Mucosa of gallbladder (tissue), 1 donor: ENCODE data around the gene ADCY3. TPM values are rescaled to one million over a fixed set of nuclear protein-coding genes. Genes with fewer than 3 reads are reported as not detected.
"Not testable (repeated sequence)": the region's sequence is repeated elsewhere in the genome, so short reads cannot be mapped to it uniquely, and the experiment has no call there.

ENCODE experiments used
- DNase-seq: peaks from one replicate; pipeline ENCODE4 v3.0.0-alpha.2; 2020; ENCODE audit warnings: low spot score
- total RNA-seq: library from RNA; stranded (reverse); gene quantifications from one replicate; pipeline ENCODE4 v1.2.1, GENCODE V29; 2021
- donor health status: DM: no; HTN: no; CAD: no.

Gene ADCY3
- total RNA-seq, 1 donor from 2014 or later, result 30.1 TPM

GRCh38 chr2:24815171-24815570 is 104.9 kb downstream of the ADCY3 start:
- no peak for DNase-seq

DNA sequence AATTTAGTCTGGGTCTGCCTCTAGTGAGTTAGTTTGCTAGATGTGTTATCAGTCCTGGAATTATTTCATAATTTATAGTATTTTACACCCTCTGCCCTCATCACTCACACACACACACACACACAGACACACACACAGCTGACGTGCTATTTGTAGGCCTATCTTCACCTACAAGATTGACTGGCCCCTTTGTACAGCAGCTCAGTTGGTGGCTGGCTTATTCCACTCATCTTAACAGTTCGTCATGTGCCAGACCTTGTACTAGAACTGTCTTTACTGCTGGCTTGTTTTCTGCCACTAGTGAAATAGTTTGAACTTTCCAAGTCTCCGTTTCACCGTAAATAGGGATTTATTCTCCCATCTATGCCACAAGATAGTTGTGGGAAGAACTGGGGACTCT is 105.5 kb downstream of the ADCY3 start:
- DNase-seq, result no peak

DNA sequence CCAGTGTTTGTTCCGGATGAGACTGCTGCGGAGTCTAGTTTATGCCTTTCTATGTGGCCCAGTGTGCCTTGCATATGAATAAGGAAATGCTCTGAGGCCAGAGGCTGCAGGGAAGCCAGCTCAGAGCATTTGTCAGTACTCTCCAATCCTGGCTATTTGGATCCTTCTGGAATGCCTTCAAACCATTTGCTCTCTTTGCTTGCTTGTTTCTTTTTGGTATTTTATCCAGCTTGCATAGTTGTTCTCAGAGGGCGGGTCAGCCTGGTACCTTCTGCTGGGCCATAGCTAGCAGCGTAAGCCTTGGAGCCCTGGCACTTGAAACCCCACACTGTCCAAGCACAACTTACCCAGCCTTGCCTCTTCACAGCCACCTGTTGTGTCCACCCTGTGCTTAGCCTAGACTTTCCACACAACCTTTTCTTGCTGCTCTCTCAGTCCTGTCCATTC is 106.3 kb downstream of the ADCY3 start:
- DNase-seq, result no peak

DNA sequence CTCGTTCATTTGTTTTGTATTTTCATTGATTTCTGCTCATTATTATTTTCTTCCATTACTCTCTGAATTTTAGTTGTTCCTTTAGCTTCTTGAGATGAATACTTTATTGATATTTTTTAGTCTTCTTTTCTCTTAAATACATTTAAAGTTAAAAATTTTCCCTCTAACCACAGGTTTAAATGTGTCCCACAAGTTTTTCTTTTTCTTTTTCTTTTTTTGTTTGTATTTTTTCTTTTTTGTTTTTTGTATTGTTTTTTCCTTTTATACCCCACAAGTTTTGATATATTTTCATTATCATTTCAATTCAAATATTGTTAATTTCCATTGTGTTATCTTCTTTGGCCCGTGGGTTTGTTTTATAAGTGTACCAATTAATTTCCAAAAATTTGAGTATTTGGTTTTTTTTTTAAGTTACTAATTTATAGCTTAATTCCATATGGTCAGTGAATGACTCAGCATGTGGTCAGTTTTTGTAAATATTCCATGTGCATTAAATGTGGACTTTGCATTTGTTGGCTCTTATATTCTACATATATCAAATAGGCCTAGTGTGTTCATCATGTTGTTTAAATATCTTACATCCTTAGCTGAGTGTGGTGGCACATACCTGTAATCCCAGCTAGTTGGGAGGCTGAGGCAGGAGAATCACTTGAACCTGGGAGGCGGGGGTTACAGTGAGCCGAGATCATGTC is 110.6 kb downstream of the ADCY3 start:
- DNase-seq, result no peak

- DNase-seq, result no peak
Measured at GRCh38 chr2:24806661-24807036, 113.4 kb downstream of the ADCY3 start.

GRCh38 chr2:24805811-24806660 is 114.0 kb downstream of the ADCY3 start:
- DNase-seq, result peak; percentile 5

- not testable (repeated sequence) for DNase-seq
Measured at GRCh38 chr2:24800487-24800886, 119.5 kb downstream of the ADCY3 start.

- DNase-seq, result no peak
Measured at GRCh38 chr2:24797644-24798043, 122.4 kb downstream of the ADCY3 start.

GRCh38 chr2:24793761-24794435 is 126.1 kb downstream of the ADCY3 start:
- no peak for DNase-seq

DNA sequence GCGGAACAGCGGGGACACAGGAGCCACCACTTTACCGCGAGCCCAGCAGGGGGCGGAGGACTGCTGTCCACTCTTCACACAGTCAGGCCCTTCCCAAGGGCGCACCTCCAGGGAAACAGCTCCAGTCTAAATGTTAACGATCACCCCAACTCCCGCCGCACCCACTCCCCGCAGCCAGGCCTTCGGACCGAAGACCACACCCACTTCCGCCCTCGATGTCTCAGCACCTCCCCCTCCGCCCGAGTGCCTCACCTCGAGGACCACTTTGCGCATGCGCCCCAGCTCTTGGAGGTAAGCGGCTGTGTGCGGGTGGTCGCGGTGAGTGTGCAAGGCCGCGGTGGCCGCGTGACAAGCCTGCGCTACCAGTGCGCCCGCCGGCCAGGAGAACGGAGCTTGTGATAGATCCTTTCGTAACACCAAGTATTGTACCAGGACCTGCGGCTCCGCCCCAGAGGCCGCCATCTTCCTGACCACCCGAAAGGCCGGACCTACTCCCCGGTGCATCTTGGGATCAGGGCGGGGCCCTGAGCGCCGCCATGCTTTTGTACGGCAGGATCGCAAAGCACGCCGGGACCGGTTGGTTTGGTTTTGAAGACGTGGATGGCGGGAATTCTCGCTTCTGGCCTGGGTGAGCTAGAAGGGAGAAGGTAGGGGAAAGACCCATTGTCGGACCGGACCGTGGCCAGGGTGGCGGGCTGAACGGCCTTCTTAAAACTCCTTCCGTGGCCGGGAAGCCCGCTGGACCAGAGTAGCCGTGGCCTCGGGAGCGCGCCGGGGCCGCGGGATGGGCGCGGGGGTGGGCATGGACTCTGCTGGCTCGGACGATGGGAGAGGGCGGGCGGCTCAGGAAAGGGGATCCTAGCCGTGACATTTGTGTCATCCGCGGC is 126.9 kb downstream of the ADCY3 start, which contains the start of the genes CENPO and PTRHD1:
CENPO (plus strand) TSS at position 552 of the 887 bp plus-strand sequence. CDS start 495 bp downstream, outside the sequence.
PTRHD1 (minus strand) TSS at position 518 of the 887 bp plus-strand sequence; CDS start at position 504, 14 bp downstream.
- peak; percentile 97 for DNase-seq

DNA sequence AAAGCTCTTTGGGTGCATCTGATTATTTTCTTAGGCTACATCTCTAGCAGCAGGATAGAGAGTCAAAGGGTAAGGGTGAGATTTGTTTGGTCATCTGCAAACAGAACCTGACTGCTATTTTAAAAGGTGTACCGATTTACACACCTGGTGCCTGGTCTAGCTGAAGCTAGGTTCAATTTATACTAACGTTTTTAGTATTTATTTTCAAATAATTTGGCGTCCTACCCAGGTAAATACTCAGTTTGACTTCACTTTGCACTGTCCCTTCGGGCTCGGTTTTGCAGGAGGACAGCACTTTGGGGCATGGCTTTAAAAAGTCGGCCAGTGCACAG is 127.5 kb downstream of the ADCY3 start:
- DNase-seq, result no peak

DNA sequence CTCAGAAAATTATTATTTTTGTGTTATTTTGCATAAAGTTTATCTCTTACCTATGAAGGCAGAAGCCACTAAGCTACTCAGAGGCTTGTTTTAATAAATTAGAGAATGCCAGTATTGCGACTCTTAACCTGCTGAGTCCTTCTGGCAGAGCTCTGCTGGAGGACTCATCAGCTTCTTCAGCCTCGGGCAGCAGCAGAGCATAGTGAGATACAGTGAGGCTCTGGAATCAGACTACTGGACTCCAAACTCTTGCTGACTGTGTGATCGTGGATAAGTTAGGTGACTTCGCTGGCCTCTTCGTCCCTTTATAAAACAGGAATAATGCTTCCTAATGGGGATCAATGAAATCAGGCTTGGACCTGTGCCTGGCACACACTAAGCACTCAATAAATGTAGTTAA is 128.6 kb downstream of the ADCY3 start:
- DNase-seq, result no peak

GRCh38 chr2:24788816-24789215 is 131.2 kb downstream of the ADCY3 start:
- DNase-seq, result no peak

- DNase-seq, result no peak
Measured at GRCh38 chr2:24787532-24787931, 132.5 kb downstream of the ADCY3 start.

- DNase-seq, result no peak
Measured at GRCh38 chr2:24785671-24786321, 134.2 kb downstream of the ADCY3 start.

DNA sequence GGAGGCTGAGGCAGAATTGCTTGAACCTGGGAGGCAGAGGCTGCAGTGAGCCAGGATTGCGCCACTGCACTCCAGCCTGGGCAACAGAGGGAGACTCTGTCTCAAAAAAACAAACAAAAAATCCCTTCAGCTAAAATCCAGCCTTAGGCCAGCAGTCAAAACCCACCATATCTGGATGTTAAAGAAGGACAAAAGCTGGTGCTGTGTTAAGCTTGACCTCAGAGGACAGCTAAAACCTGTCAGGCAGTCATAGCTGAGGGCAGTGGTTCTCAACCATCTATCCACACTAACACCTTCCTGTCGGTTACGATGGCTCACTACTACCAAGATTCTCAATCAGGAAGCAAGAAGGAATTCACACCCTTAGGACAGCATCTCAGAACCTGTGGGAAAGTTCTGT is 136.4 kb downstream of the ADCY3 start:
- DNase-seq, result no peak

- peak; percentile 55 for DNase-seq
Measured at GRCh38 chr2:24779116-24779515, 140.9 kb downstream of the ADCY3 start.

- DNase-seq, result no peak
Measured at GRCh38 chr2:24774373-24774772, 145.7 kb downstream of the ADCY3 start.

GRCh38 chr2:24771764-24772586 is 148.1 kb downstream of the ADCY3 start:
- DNase-seq, result no peak

GRCh38 chr2:24771061-24771460 is 149.0 kb downstream of the ADCY3 start:
- no peak for DNase-seq
